ENCODE measurements around the gene PRKCZ. TPM values are rescaled to one million over a fixed set of nuclear protein-coding genes. Genes with fewer than 3 reads are reported as not detected.

PRKCZ gene
- total and polyA plus RNA-seq, 2 donors (not counting 1 experiment from before 2014, with no cell fraction given) = 1.6 to 2.0 TPM

- peak; percentile 83 for TF ChIP-seq EZH2 (IDR thresholded peaks at IDR 0.05; ENCODE audit: low read length, missing control alignments)
- TF ChIP-seq CTCF (conservative IDR thresholded peaks at IDR 0.05 in 1 of 2, IDR thresholded peaks at IDR 0.05 in 1 of 2; ENCODE audit: low read depth in 1 of 2, low read length in 2 of 2) = no peak
- Histone ChIP-seq H3K27me3 (ENCODE audit: control insufficient read depth, insufficient read depth, low read length) (peaks cover 24% of the 10 kb centered on the region), H3K27ac (ENCODE audit: insufficient read depth, low read length) (no peak overlapping the region), H4K20me1 (ENCODE audit: control insufficient read depth, extremely low read depth, insufficient read depth, low read length) (no peaks in the 10 kb centered on the region), H3K9me3 (ENCODE audit: control insufficient read depth, insufficient read depth, low read depth, low read length) (no peaks in the 10 kb centered on the region), H2AFZ (ENCODE audit: low read length) (no peak overlapping the region), H3K4me1 (ENCODE audit: control insufficient read depth, extremely low read depth, insufficient read depth, low read length) (no peaks in the 10 kb centered on the region), H3K4me3 (replicated peaks in 1 of 4; ENCODE audit: control extremely low read depth in 1 of 4, insufficient read depth in 1 of 4, low read depth in 3 of 4, low read length in 4 of 4) (no peak overlapping the region), H3K4me2 (ENCODE audit: extremely low read depth, insufficient read depth, low read length) (no peak overlapping the region), H3K36me3 (ENCODE audit: control insufficient read depth, insufficient read depth, low read length) (no peaks in the 10 kb centered on the region), H3K9ac (ENCODE audit: insufficient read depth, low read length) (no peak overlapping the region), H3K79me2 (ENCODE audit: control insufficient read depth, insufficient read depth, low read length) (no peaks in the 10 kb centered on the region)
- DNase-seq (ENCODE audit: low read depth in 2 of 2) = no peak
These were observed 827 bp downstream of the PRKCZ start for GRCh38 chr1:2050793-2051682.

- DNase-seq (ENCODE audit: low read depth in 2 of 2) = no peak
- no peak overlapping the region for H3K4me2 ChIP-seq (ENCODE audit: extremely low read depth, insufficient read depth, low read length)
- no peaks in the 10 kb centered on the region for H3K9me3 ChIP-seq (ENCODE audit: control insufficient read depth, insufficient read depth, low read depth, low read length)
- H3K79me2 ChIP-seq (ENCODE audit: control insufficient read depth, insufficient read depth, low read length) = no peaks in the 10 kb centered on the region
- no peak overlapping the region for H3K27ac ChIP-seq (ENCODE audit: insufficient read depth, low read length)
- peaks cover 24% of the 10 kb centered on the region for H3K27me3 ChIP-seq (ENCODE audit: control insufficient read depth, insufficient read depth, low read length)
- H3K4me1 ChIP-seq (ENCODE audit: control insufficient read depth, extremely low read depth, insufficient read depth, low read length) = no peaks in the 10 kb centered on the region
- no peaks in the 10 kb centered on the region for H4K20me1 ChIP-seq (ENCODE audit: control insufficient read depth, extremely low read depth, insufficient read depth, low read length)
- TF ChIP-seq CTCF (conservative IDR thresholded peaks at IDR 0.05 in 1 of 2, IDR thresholded peaks at IDR 0.05 in 1 of 2; ENCODE audit: low read depth in 1 of 2, low read length in 2 of 2) = no peak
- H2AFZ ChIP-seq (ENCODE audit: low read length) = no peak overlapping the region
- no peak overlapping the region for H3K9ac ChIP-seq (ENCODE audit: insufficient read depth, low read length)
- H3K36me3 ChIP-seq (ENCODE audit: control insufficient read depth, insufficient read depth, low read length) = no peaks in the 10 kb centered on the region
- no peak overlapping the region for H3K4me3 ChIP-seq (replicated peaks in 1 of 4; ENCODE audit: control extremely low read depth in 1 of 4, insufficient read depth in 1 of 4, low read depth in 3 of 4, low read length in 4 of 4)
These were observed 2.0 kb downstream of the PRKCZ start for GRCh38 chr1:2052054-2052679.

GRCh38 chr1:2052756-2053155, 2.5 kb downstream of the PRKCZ start:
- Histone ChIP-seq H2AFZ (ENCODE audit: low read length) (no peak overlapping the region), H3K27ac (ENCODE audit: insufficient read depth, low read length) (no peak overlapping the region), H3K4me3 (replicated peaks in 1 of 4; ENCODE audit: control extremely low read depth in 1 of 4, insufficient read depth in 1 of 4, low read depth in 3 of 4, low read length in 4 of 4) (no peak overlapping the region), H3K27me3 (ENCODE audit: control insufficient read depth, insufficient read depth, low read length) (peaks cover 24% of the 10 kb centered on the region), H3K79me2 (ENCODE audit: control insufficient read depth, insufficient read depth, low read length) (no peaks in the 10 kb centered on the region), H4K20me1 (ENCODE audit: control insufficient read depth, extremely low read depth, insufficient read depth, low read length) (no peaks in the 10 kb centered on the region), H3K4me2 (ENCODE audit: extremely low read depth, insufficient read depth, low read length) (no peak overlapping the region), H3K9ac (ENCODE audit: insufficient read depth, low read length) (no peak overlapping the region), H3K4me1 (ENCODE audit: control insufficient read depth, extremely low read depth, insufficient read depth, low read length) (no peaks in the 10 kb centered on the region), H3K36me3 (ENCODE audit: control insufficient read depth, insufficient read depth, low read length) (no peaks in the 10 kb centered on the region), H3K9me3 (ENCODE audit: control insufficient read depth, insufficient read depth, low read depth, low read length) (no peaks in the 10 kb centered on the region)
- TF ChIP-seq CTCF (conservative IDR thresholded peaks at IDR 0.05 in 1 of 2, IDR thresholded peaks at IDR 0.05 in 1 of 2; ENCODE audit: low read depth in 1 of 2, low read length in 2 of 2) = no peak
- TF ChIP-seq EZH2 (IDR thresholded peaks at IDR 0.05; ENCODE audit: low read length, missing control alignments) = no peak
- DNase-seq (ENCODE audit: low read depth in 2 of 2) = no peak
